ENCODE measurements around the gene COIL. TPM values are rescaled to one million over a fixed set of nuclear protein-coding genes. Genes with fewer than 3 reads are reported as not detected.

COIL gene
- total and polyA plus RNA-seq, 2 of the 13 experiments (the other 11 are each of a cell fraction or from before 2014, with no cell fraction given) = 8.1 to 29.4 TPM

DNA sequence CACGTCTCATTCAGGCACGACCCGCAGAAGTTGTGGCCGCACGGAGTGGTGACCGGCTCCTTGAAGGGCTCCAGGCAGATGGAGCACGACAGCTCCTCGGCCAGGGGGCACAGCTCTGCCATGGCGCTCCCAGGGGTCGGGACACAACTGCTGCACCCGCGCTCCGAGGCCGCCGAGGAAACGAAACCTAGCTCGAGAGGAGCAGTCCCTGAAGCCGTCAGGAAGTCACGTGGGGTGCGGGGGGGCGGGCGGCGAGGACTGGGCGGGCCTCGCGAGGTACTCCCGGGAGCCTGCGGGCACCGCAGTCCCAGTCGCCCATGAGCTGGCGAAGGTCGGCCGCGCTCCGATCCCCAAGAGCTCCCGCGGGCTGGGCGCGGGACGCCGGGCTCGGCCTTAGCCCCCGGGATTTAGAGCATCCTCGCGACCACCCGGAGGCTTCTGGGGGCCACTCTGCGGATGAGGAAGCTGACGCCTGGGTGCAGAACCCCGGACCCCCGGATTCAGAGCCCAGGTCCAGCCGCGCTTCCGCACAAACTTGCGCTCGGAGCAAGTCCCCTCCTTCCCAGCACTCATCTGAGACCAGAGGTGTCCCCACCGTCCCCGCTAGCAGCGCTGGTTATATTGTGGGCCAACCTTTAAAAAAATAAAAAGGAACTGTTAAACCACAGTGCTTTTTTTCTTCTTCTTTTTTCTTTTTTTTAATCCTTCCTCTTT is 46.8 kb downstream of the COIL start, which contains the start of gene TRIM25 (continued):
- TF ChIP-seq, protein P1, sequence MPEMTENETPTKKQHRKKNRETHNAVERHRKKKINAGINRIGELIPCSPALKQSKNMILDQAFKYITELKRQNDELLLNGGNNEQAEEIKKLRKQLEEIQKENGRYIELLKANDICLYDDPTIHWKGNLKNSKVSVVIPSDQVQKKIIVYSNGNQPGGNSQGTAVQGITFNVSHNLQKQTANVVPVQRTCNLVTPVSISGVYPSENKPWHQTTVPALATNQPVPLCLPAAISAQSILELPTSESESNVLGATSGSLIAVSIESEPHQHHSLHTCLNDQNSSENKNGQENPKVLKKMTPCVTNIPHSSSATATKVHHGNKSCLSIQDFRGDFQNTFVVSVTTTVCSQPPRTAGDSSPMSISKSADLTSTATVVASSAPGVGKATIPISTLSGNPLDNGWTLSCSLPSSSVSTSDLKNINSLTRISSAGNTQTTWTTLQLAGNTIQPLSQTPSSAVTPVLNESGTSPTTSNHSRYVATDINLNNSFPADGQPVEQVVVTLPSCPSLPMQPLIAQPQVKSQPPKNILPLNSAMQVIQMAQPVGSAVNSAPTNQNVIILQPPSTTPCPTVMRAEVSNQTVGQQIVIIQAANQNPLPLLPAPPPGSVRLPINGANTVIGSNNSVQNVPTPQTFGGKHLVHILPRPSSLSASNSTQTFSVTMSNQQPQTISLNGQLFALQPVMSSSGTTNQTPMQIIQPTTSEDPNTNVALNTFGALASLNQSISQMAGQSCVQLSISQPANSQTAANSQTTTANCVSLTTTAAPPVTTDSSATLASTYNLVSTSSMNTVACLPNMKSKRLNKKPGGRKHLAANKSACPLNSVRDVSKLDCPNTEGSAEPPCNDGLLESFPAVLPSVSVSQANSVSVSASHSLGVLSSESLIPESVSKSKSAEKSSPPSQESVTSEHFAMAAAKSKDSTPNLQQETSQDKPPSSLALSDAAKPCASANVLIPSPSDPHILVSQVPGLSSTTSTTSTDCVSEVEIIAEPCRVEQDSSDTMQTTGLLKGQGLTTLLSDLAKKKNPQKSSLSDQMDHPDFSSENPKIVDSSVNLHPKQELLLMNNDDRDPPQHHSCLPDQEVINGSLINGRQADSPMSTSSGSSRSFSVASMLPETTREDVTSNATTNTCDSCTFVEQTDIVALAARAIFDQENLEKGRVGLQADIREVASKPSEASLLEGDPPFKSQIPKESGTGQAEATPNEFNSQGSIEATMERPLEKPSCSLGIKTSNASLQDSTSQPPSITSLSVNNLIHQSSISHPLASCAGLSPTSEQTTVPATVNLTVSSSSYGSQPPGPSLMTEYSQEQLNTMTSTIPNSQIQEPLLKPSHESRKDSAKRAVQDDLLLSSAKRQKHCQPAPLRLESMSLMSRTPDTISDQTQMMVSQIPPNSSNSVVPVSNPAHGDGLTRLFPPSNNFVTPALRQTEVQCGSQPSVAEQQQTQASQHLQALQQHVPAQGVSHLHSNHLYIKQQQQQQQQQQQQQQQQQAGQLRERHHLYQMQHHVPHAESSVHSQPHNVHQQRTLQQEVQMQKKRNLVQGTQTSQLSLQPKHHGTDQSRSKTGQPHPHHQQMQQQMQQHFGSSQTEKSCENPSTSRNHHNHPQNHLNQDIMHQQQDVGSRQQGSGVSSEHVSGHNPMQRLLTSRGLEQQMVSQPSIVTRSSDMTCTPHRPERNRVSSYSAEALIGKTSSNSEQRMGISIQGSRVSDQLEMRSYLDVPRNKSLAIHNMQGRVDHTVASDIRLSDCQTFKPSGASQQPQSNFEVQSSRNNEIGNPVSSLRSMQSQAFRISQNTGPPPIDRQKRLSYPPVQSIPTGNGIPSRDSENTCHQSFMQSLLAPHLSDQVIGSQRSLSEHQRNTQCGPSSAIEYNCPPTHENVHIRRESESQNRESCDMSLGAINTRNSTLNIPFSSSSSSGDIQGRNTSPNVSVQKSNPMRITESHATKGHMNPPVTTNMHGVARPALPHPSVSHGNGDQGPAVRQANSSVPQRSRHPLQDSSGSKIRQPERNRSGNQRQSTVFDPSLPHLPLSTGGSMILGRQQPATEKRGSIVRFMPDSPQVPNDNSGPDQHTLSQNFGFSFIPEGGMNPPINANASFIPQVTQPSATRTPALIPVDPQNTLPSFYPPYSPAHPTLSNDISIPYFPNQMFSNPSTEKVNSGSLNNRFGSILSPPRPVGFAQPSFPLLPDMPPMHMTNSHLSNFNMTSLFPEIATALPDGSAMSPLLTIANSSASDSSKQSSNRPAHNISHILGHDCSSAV (CRISPR knock-in tag; IDR thresholded peaks at IDR 0.05; ENCODE audit: borderline replicate concordance) = no peak
- TF ChIP-seq ZBTB21 (CRISPR knock-in tag; IDR thresholded peaks at IDR 0.05) (no peak), JUND (CRISPR knock-in tag; IDR thresholded peaks at IDR 0.05) (peak; percentile 30; the same call in 1 of the 2 replicates), PCBP1 (IDR thresholded peaks at IDR 0.05; ENCODE audit: borderline replicate concordance, low read depth, low read length) (no peak), MED8 (CRISPR knock-in tag; IDR thresholded peaks at IDR 0.05; ENCODE audit: insufficient replicate concordance) (peak; percentile 88), KDM3A (CRISPR knock-in tag; IDR thresholded peaks at IDR 0.05; ENCODE audit: low read depth) (peak; percentile 53; the same call in 1 of the 2 replicates), ESRRA (CRISPR knock-in tag; IDR thresholded peaks at IDR 0.05; ENCODE audit: low read depth) (peak; percentile 70; the same call in 1 of the 2 replicates), SNAI1 (CRISPR knock-in tag; IDR thresholded peaks at IDR 0.05; ENCODE audit: borderline replicate concordance) (peak; percentile 96), TMF1 (CRISPR knock-in tag; IDR thresholded peaks at IDR 0.05; ENCODE audit: low read depth) (peak; percentile 75; the same call in 1 of the 2 replicates), HOXA7 (CRISPR knock-in tag; IDR thresholded peaks at IDR 0.05) (no peak; the same call in 1 of the 2 replicates), HNRNPLL (IDR thresholded peaks at IDR 0.05; ENCODE audit: low read depth, low read length, poor library complexity, severe bottlenecking) (peak; percentile 87), ZNF572 (CRISPR knock-in tag; IDR thresholded peaks at IDR 0.05) (no peak; the same call in 1 of the 2 replicates), HNRNPH1 (optimal IDR thresholded peaks at IDR 0.05; ENCODE audit: low read depth, low read length) (no peak), KLF6 (CRISPR knock-in tag; IDR thresholded peaks at IDR 0.05) (peak; percentile 95), SMARCC2 (IDR thresholded peaks at IDR 0.05) (no peak), ZNF331 (CRISPR knock-in tag; IDR thresholded peaks at IDR 0.05) (peak; percentile 72; the same call in 1 of the 2 replicates), RFX3 (CRISPR knock-in tag; IDR thresholded peaks at IDR 0.05) (no peak), ZNF790 (CRISPR knock-in tag; IDR thresholded peaks at IDR 0.05; ENCODE audit: borderline replicate concordance) (peak; percentile 71), ZC3H13 (CRISPR knock-in tag; IDR thresholded peaks at IDR 0.05) (no peak)
- TF ChIP-seq, protein P2, sequence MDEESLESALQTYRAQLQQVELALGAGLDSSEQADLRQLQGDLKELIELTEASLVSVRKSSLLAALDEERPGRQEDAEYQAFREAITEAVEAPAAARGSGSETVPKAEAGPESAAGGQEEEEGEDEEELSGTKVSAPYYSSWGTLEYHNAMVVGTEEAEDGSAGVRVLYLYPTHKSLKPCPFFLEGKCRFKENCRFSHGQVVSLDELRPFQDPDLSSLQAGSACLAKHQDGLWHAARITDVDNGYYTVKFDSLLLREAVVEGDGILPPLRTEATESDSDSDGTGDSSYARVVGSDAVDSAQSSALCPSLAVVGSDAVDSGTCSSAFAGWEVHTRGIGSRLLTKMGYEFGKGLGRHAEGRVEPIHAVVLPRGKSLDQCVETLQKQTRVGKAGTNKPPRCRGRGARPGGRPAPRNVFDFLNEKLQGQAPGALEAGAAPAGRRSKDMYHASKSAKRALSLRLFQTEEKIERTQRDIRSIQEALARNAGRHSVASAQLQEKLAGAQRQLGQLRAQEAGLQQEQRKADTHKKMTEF (CRISPR knock-in tag; IDR thresholded peaks at IDR 0.05) = peak; percentile 95
- TF ChIP-seq, protein P3, sequence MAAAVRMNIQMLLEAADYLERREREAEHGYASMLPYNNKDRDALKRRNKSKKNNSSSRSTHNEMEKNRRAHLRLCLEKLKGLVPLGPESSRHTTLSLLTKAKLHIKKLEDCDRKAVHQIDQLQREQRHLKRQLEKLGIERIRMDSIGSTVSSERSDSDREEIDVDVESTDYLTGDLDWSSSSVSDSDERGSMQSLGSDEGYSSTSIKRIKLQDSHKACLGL (CRISPR knock-in tag; IDR thresholded peaks at IDR 0.05) = peak; percentile 82; the same call in 1 of the 2 replicates
